Right renal cortex interstitium (tissue), 3 donors: ENCODE data around the gene TECPR1. TPM values are rescaled to one million over a fixed set of nuclear protein-coding genes. Genes with fewer than 3 reads are reported as not detected.
"Not testable (repeated sequence)": the region's sequence is repeated elsewhere in the genome, so short reads cannot be mapped to it uniquely, and the experiment has no call there.

Experiments used
- DNase-seq, 3 donors: peaks; one replicate each; pipeline ENCODE4 v3.0.0-alpha.2; 2013; ENCODE audit warnings: low read depth in 3 of 3, low spot score in 2 of 3
- polyA plus RNA-seq, 3 donors: library from polyadenylated mRNA; unstranded; fragments of 120-200 nt; gene quantifications; one replicate each; pipeline ENCODE4 v1.2.1, GENCODE V29; 2013; ENCODE audit not compliant: insufficient read length in 3 of 3

TECPR1 gene
- polyA plus RNA-seq, 3 donors: 12.1 to 14.2 (median 13.2) TPM

DNA sequence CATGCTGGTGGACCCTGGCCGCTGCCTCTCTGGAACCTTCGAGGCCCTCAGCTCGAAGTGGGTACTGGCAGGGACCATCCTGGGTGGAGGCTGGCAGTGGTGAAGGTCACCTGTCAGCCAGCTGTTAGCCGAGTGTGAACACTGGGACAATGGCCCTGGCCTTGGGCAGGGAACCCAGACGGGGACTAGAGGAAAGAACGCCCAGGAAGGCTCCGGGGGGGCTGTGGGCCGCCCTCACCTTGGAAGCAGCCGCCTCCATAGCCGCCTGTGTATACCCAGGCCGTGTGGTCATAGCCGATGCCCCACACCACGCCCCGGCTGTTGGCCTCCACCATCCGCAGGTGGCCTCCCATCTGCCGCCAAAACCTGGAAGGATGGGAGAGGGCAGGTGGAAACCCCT, 23.2 kb downstream of the TECPR1 start:
- DNase-seq: no peak

DNA sequence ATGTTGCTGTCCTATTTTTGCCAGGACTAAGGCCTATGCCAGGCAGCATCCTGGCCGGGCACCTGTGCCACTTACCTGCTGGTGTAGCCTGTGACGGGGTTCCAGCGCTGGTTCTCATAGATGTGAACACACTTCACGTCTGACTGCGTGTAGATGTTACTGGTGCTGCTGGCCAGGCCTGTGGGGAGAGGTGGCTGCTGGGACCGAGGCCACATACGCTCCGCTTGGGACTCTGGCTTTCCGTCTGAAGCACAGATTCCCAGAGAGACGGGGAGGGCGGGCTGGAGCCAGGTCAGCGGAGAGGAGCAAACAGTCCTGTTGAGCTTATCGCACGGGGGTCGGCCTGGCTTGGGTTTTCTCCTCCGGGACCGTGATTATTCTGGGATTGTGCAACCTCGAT, 24.1 kb downstream of the TECPR1 start:
- DNase-seq: no peak

DNA sequence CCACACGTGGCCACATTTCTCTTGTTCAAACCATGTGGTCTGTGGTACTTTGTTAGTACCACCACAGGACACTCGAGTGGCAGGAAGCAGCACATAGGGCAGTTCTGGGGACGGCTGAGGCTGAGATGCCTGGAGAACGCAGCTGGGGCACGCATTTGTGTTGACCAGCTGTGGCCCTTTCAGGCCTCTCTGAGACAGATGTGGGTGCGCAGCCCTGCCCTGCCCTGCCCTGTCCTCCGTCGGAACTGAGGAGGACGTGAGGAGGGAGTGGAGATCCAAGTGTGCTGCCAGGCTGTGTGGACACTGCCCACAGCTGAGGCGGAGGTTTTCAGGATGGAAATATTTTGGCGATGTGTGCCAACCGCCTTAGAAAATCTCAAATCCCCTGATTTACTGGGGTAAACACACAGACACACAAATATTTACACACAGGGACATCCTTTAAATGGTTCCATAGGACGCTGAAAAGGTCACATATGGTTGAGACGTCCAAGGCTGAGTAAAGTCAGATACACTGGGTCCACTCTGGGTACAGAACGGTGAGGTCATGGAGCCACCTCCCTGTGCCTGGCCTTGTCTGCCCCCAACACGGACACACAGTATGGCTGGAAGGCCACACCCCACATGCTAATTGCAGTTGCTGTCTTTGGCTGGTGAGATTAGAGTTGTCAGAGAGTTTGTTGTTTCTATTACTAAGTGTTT, 26.0 kb downstream of the TECPR1 start:
- no peak for DNase-seq

DNA sequence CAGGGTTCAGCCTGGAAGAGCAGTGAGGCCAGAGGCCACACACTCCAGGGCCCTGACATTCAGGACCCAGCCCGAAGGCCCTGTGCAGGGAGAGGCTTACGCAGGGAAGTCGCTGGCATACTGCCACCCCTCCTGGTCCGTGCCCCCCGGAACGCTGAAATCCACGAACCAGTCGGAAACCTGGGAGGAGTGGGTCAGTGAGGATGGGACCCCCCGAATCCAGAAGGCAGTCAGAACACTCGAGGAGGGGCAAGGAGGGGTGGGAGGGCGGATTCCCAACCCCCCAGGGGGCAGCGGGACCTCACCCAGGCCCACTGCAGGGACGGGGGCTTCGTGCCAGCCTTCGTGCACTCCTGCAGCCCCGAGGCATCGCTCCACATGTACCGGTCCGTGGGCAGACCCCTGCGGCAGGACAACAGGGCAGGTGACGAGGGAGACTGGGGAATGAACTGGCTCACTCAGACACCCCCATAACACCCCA, 27.3 kb downstream of the TECPR1 start:
- DNase-seq: no peak

DNA sequence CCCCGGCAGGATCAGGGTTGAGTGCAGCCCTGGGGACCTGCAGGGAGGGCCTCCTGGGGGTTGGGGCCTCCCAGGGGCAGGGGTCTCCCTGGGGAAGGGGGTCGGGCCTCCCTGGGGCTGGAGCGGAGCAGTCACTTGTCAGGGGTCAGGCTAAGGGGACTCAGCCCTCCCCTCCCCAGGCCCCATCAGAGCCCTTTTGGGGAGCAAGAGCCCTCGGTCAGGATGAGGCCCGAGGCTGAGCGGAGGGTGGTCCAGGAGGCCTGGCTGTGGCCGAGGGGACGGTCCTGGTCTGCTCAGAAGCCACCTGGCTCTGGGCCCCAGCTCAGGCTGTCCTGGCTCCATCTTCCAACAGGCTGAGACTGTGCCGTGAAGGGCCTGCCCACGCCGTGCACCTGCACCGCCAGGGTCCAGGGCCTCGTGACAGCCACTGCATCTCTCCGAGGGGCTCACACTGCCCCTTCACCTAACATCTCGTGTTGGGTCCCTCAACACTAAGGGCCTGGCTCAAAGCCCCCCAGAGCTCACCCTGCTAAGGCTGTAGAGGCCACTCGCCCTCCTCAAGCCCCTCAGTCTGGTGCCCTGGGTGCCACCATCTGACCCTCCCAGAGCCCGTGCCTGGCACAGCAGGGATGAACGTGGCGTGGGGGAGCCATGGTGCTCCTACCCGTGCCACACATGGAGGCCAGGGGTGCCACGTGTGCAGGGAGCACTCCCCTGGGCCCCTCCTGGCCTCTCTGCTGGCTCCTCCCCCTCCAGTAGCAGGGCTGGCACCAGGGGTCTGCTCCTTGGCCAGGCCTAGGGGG, 27.9 kb downstream of the TECPR1 start:
- no peak for DNase-seq

DNA sequence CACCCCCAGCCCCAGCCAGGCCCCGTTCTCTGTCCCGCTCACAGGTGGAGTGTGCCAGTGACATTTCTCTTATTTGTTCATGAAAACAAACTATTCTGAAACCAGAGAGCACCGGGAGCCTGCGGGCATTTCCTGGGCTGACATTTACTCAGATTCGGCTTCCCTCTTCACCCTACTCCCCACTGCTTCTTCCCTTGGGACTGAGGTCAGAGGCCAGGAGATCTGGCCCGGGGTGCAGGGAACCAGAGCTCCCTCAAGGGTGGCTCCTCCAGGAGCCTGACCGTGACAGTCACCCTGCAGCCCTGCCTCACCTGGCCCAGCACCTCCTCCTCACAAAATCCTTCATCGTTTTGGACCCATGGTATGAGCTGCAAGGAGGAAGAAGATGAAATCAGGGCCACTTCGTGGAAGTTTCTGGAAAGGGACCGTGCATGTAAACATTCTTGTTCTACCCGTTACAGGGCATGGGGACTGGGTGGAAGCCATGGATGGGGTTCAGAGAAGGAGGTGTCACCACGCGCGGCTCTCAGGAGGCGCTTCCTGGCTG, 28.6 kb downstream of the TECPR1 start:
- DNase-seq: no peak

DNA sequence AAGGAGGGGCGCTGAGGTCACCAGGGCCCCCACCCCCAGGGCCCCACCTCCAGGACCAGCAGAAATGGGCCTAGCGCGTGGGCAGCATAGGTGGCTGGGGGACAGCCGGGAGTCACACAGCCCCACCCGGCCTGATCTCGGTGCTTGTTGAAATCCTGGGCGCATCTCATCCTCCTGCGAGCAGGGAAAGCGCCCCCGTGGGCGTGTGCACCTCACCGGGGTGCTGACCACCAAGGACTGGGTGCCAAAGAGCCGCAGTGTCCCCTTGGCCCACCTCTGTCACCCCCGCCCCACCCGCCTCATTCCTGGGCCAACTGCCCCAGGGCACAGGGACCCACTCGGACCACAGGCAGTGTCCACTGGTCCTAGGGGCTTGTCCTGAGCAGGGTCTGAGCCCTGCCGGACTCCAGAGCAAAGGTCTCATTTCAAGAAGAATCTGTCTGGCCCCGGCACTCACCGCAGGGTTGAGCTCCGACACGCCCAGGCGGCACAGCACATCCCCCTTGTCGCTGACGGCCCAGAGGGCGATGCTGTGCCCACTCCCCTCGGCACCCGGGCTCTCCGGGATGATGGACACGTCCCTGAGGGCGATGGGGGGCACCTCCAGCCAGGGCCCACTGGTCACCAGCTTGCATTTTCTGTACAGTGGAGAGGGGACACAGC, 29.4 kb downstream of the TECPR1 start:
- DNase-seq: no peak

DNA sequence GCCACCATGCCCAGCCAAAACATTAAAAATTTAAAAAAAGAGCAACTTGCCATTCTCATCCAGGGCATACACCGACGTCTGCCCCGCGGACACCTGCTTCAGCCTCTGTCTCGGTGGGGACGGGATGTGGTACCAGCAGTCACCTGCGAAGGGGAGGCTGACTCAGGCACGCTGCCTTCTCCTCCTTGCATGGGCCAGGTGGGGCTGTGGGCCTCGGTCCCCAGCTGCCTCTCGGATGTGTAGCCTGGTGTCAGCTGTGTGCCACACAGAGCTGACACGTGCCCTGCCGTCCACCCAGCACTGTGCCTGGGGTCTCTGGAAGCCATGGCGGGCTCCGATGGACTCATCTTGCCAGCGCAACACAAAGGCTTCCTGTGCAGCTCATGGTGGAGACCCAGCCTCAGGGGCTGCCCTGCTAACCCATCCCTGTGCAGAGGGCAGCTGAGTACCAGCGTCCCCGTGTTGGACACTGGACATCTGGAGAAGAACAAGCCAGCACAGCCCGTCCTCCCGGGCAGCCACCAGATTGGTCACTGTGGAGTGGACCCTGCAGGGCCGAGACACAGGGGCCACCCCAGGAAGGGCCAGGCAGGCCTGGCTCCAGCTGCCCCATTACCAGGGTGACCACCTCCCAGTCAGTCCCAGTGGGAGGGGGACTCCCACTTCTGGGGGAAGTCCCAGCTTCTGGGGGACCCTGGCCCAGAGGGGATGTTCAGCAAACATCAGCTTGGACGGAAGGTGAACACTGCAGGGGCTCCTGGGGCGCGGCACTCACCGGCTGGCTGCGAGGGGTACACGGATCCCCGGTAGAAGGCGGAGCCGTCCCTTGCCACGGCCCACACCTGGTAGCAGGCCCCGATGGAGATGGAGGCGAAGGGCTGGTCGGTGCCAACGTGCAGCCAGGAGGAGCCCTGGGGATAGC, 30.2 kb downstream of the TECPR1 start:
- no peak for DNase-seq

DNA sequence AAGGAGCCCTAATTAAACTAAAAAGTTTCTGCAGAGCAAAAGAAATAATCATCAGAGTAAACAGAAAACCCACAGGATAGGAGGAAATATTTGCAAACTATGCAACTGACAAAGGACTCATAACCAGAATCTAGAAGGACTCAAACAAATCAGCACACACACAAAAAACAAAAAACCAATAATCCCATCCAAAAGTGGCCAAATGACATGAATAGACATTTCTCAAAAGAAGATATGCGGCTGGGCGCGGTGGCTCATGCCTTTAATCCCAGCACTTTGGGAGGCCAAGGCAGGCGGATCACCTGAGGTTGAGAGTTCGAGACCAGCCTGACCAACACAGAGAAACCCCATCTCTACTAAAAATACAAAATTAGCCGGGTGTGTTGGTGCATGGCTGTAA, 32.6 kb downstream of the TECPR1 start:
- DNase-seq: not testable (repeated sequence)

DNA sequence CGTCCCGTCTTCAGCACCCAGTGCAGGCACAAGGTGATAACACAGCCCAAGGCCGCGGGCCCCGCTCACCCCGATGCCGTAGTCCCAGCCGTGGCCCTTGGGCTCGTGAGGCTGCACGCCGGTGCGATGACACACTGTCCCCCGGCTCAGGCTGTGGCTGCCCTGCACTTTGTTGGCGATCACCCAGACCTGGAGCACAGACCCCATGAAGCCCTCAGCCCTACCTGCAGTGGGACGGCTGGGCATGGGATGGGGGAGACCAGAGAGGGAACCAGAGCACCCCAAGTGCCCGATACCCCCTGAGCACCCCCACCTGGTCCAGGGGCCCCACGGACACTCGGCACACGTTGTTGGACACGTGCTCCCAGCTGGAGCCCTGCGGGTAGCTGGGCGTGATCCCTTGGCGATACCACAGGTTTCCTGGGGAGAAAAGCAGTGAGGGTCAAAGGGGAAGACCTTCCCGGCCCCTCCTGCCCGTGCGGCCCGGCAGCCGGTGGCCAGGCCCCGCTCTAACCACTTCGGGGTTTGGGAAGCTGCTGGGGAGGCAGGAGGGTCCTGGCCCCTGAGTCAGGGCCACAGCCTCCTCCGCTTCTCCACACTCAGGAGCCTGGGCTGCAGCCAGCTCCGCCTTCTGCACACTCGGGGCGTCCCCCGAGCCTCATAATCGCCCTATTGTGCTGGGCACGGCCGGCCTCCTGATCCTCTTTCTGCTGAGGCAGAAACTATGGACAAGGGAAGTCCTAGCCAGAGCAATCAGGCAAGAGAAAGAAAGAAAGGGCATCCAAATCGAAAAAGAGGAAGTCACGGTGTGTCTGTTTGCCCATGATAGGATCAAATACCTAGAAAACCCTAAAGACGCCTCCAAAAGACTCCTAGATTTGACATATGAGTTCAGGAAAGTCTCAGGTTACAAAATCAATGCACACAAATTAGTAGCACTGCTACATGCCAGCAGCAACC, 34.1 kb downstream of the TECPR1 start:
- no peak for DNase-seq

DNA sequence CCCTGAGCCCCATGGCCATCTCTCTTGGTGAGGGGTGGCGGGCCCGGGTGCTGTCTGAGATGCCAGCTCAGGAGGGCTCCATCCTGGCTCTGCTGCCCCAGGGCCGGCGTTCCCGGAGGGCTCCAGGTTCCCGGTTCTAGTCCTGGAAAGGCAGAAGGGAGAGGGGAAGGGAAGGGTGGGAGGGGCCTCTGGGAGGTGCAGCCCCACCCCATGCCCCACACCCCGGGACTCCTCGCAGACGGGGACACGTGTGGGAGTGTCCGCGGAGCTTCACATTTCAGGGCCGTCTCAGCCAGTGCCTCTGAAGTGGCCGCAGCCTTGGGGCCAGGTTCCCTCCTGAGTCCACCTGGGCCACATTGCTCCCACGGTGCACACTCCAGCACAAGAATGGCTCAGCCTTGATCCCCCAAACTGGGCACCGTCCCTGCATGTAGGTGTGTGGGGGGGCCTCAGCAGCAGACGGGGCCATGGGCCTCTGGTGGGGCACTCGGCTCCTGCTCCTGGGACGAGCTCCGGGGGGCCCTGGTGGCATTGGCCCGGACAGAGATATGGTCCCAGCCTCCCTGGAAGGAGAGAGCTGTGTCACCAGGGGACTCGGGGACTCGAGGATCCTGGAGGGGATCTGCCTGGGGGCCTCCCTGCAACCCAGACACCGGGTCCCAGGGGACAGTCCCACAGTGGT, 35.0 kb downstream of the TECPR1 start:
- no peak for DNase-seq

DNA sequence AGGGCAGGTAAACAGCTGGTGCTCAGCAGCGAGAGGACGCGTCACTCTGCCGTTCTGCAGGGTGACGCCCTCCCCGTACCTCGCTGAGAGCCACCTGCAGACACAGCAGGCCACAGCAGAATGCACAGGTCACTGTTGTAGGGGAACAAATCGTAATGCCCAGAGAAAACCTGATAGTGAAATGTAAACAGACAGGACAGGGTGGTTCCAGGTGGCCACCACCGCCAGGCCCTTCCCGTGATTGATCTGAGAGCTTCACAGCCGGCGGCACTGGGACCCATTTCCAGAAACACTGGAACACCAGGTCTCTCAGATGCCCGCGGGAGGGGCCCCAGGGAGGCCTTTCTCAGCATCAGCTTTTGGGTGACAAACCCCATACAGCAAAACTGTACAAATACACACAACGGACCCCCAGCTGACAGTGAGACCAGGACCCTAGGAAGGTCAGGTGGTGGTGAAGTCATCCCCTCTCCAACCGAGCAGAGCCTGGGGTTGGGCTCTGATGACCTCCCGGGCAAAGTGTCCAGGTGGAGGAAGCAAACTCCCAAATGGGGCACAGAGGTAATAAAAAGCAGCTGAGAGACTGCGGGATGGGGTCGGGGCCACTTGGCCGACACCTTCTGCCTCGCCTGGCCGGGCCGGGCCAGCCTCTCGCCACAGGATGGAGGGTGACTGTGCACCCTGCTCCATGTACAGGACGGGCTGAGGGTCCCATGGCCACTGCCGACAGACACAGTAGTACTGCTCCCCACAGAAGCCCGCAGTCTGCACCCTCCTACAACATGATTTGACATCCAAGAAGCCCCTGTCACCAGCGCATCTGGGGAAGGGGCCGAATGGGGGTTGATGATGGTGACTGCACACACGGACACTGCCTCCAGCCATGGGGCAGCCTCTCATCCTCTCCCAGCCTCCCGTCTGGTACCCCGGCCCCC, 36.2 kb downstream of the TECPR1 start:
- no peak for DNase-seq

DNA sequence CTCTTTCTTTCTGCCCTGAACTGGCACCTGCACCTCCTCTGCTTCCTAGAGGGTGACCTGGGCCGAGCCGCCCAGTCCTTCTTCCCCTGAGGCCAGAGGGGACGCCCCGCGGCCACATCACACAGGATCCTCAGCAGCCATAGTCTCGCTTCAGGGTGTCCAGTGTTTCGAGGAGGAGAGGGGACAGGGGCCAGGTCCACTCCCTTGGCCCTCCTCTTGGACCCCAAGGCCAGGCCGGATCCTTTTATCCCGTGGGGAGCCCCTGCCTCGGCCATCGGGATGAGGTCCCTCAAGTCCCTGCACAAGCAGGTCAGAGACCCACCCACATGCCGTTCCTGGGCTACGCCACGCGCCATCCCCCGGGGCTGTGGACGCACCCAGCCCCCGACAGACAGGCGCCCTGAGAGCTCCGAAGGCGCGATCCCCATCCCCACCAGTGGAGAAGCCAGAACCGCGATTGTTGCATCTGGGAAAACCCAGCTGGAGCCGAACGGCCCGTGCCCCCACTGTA, 37.2 kb downstream of the TECPR1 start:
- DNase-seq: no peak

DNA sequence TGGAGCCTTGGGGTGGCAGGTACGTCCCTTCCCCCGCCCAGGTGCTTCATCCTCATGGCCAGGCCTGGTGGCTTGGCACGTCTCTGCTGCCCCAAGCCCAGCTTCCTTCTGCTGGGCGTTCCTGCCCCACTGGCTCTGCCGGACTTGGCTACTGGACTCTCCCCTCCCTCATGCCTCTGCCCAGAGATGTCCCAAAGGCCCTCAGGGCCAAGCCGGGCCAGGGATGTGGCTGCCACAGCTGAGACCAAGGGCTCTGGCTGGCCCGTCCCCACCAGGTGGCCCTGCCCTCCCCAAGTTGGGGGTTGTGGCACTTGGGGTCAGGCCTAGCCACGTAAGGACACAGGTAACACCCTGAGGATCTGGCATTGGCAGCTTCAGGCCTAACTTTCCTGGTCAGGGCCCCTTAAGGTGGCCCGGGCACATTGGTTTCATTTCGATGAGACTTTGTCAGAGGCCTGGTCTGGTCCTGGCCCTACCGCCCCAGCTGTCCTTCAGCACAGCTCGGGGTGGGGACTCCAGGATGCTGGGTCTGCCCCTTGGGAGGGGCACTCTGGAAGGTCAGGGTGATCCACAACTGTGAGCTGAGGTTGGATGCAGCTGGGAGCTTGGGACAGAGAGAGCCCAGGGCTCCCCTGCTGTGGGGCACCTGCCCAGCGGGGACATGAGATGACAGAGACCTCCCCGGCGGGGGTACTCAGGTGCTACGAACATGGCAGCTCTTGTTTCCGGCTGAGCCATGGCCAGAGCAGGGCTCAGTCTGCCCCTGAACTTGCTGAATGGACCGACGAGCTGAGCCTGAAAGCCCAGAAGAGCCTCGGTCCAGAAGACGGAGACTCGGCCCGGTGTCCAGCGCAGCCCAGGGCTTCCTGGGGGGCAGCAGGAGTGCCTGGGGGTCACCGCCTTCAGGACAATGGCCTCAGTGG, 37.9 kb downstream of the TECPR1 start:
- DNase-seq: no peak

DNA sequence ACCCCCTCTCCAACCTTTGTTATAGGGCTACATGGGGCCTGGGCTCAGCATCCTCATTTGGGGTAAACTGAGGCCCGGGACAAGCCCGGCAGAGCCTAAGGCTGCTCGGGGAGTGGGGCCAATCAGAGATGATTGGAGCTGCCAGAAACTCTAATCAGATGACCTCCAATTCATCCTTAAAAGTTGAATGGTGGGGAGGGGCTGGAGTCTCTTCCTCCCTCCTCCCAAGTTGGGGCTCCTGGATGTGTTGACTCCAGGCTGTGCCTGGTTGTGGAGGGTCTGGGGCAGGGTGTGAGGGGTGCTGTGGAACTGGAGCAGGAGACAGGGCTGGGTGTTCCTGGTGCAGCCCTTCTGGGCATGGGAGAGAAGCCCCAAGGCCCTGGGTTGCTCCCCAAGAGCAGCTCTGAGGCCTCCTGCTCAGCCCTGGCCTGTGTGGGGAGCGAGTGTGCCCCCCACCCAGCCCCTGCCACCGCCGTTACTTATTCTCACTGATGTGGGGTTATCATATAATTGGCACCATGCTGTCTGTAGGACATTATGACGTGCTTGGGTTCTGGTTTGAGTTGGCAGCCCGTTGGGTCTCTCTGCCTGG, 38.6 kb downstream of the TECPR1 start:
- no peak for DNase-seq

DNA sequence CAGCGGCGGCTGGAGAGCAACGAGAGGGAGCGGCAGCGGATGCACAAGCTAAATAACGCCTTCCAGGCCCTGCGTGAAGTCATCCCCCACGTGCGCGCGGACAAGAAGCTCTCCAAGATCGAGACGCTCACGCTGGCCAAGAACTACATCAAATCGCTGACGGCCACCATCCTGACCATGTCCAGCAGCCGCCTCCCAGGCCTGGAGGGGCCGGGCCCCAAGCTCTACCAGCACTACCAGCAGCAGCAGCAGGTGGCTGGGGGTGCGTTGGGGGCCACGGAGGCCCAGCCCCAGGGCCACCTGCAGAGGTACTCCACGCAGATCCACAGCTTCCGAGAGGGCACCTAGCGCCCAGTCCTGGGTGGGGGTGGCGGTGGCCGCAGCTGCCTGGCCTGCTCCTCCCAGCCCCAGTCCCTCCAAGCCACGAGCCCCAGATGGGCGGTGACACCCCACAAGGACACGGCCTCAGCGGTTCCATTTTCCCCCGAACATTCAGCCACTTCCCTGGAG, 39.4 kb downstream of the TECPR1 start:
- DNase-seq: no peak
